ENCODE results near the gene JAG2.
A peak's percentile ranks its signal among the peaks of the same experiment; 100 is the strongest.

Gene JAG2

DNA sequence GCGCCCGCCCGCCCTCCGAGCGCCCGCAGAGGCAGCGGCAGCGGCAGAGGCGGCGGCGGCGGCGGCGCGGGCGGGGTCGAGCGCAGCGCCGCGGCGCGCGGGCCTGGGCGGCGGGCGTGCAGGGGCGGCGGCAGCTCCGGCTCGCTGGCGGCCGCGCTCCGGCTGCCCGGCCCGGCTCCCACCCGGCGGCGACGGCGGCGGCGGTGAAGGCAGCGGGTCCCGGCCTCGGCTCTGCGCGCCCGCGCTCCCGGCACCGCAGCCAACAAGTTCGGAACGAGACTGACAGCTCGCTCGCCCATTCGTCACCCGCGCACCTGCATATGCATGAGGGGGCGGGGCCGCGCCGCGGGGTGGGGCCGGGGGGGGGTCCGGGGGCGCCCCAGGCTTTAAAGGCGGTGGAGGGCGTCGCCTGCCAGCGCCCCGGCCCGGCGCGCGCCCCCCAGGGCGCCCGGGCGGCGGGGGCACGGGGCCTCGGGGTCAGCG, at the start of gene JAG2:
Gene JAG2, minus strand, starts transcription at position 281 of the 483 bp plus-strand sequence. CDS start 356 bp downstream, outside the sequence.
- Histone ChIP-seq H3K4me3 (ENCODE audit: low read depth, low read length, poor library complexity, severe bottlenecking) (peak within 1 kb of the TSS; percentile 59), H3K9me2 (ENCODE audit: low read depth, low read length) (no peaks in the 10 kb centered on the region), H2AFZ (ENCODE audit: low read length) (no peak within 1 kb of the TSS), H3K79me2 (ENCODE audit: insufficient read depth, low read length) (no peaks in the 10 kb centered on the region), H3K9ac (ENCODE audit: low read length) (peak within 1 kb of the TSS; percentile 23; the same call in 1 of the 2 replicates), H3F3A (ENCODE audit: insufficient read depth, low read length) (no peaks in the 10 kb centered on the region), H4K20me1 (ENCODE audit: insufficient read depth, low read length) (no peaks in the 10 kb centered on the region), H3K27ac (ENCODE audit: low read depth, low read length, poor library complexity, severe bottlenecking) (no peak within 1 kb of the TSS), H3K36me3 (ENCODE audit: insufficient read depth, low read length) (no peaks in the 10 kb centered on the region), H3K27me3 (ENCODE audit: insufficient read depth, low read length) (peaks cover 10% of the 10 kb centered on the region; the same call in 1 of the 2 replicates), H3K4me2 (ENCODE audit: low read length) (peak within 1 kb of the TSS; percentile 77), H3K4me1 (ENCODE audit: insufficient read depth, low read length, severe bottlenecking) (peaks cover 11% of the 10 kb centered on the region), H3K9me3 (ENCODE audit: low read length) (no peaks in the 10 kb centered on the region)
- no peak for TF ChIP-seq EZH2 (IDR thresholded peaks at IDR 0.05; ENCODE audit: borderline replicate concordance, low read length)
- TF ChIP-seq, protein P1, sequence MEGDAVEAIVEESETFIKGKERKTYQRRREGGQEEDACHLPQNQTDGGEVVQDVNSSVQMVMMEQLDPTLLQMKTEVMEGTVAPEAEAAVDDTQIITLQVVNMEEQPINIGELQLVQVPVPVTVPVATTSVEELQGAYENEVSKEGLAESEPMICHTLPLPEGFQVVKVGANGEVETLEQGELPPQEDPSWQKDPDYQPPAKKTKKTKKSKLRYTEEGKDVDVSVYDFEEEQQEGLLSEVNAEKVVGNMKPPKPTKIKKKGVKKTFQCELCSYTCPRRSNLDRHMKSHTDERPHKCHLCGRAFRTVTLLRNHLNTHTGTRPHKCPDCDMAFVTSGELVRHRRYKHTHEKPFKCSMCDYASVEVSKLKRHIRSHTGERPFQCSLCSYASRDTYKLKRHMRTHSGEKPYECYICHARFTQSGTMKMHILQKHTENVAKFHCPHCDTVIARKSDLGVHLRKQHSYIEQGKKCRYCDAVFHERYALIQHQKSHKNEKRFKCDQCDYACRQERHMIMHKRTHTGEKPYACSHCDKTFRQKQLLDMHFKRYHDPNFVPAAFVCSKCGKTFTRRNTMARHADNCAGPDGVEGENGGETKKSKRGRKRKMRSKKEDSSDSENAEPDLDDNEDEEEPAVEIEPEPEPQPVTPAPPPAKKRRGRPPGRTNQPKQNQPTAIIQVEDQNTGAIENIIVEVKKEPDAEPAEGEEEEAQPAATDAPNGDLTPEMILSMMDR (IDR thresholded peaks at IDR 0.05; ENCODE audit: low read length) = no peak

DNA sequence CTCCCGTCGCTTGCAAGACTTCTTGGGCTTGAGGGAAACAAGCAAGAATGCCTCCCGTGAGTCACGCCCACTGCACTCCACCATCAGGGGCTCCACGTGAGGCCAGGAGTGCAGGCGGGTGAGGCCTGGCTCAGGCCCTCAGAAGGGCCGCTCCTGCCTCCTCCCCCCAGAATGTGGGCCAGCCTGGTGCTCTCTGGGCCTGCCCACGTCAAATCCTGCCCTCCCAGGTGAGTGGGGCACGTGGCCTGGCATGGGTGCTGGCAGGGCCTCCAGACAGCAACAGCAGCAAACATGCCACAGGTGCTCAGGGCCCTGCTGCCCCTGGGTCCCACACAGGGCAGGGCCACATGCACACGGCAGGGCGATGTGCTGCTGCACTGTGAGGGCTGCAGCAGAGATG, 49.2 kb upstream of the JAG2 start:
- Histone ChIP-seq H3K9me3 (ENCODE audit: low read length) (no peaks in the 10 kb centered on the region), H4K20me1 (ENCODE audit: insufficient read depth, low read length) (no peaks in the 10 kb centered on the region), H3K4me1 (ENCODE audit: insufficient read depth, low read length, severe bottlenecking) (peaks cover under 1% of the 10 kb centered on the region), H2AFZ (ENCODE audit: low read length) (no peak overlapping the region), H3K4me2 (ENCODE audit: low read length) (no peak overlapping the region), H3K9me2 (ENCODE audit: low read depth, low read length) (no peaks in the 10 kb centered on the region), H3K27me3 (ENCODE audit: insufficient read depth, low read length) (no peaks in the 10 kb centered on the region), H3K27ac (ENCODE audit: low read depth, low read length, poor library complexity, severe bottlenecking) (no peak overlapping the region), H3F3A (ENCODE audit: insufficient read depth, low read length) (no peaks in the 10 kb centered on the region), H3K4me3 (ENCODE audit: low read depth, low read length, poor library complexity, severe bottlenecking) (no peak overlapping the region), H3K79me2 (ENCODE audit: insufficient read depth, low read length) (no peaks in the 10 kb centered on the region), H3K36me3 (ENCODE audit: insufficient read depth, low read length) (no peaks in the 10 kb centered on the region; the same call in 1 of the 2 replicates), H3K9ac (ENCODE audit: low read length) (no peak overlapping the region)
- TF ChIP-seq, protein P1 (IDR thresholded peaks at IDR 0.05; ENCODE audit: low read length) = no peak
- no peak for TF ChIP-seq EZH2 (IDR thresholded peaks at IDR 0.05; ENCODE audit: borderline replicate concordance, low read length)

DNA sequence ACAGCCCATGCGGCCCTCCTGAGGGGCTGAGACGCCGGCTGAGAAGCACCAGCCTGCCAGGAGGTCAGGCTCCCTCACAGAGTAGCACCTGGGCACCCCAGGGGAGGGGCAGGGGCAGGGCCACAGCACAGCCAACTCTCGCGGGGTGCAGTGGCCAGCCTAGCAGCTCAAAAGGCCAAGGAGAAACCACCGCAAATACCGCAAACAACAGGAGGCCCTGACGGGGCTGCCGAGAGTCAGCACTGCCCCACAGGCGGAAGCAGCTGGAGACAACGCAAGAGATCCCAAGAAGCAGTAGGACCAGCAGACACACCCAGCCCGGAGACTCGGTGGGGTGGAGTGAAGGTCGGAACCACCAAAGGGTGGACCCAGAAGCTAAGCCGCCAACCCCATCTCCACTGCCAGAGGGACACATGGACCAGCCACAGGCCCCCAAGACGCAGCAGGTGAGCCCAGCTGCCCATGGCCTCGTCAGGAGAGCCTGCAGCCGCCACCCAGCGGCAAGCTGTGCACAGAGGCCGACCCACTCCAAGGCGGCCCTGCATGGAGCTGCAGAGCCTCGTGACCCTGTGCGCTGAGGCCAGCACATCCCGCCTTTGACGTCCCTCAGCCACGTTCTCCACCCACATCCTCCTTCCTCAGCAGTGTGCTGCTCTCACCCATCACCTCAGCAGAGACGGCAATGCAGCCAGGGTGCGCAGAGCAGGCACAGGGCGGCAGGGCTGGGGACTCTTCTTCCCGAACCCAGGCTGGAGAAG, 48.1 kb upstream of the JAG2 start:
- Histone ChIP-seq H3K27me3 (ENCODE audit: insufficient read depth, low read length) (no peaks in the 10 kb centered on the region), H4K20me1 (ENCODE audit: insufficient read depth, low read length) (no peaks in the 10 kb centered on the region), H3K79me2 (ENCODE audit: insufficient read depth, low read length) (no peaks in the 10 kb centered on the region), H3K9me3 (ENCODE audit: low read length) (no peaks in the 10 kb centered on the region), H3K4me2 (ENCODE audit: low read length) (no peak overlapping the region), H3K36me3 (ENCODE audit: insufficient read depth, low read length) (no peaks in the 10 kb centered on the region; the same call in 1 of the 2 replicates), H3K9me2 (ENCODE audit: low read depth, low read length) (no peaks in the 10 kb centered on the region), H3K27ac (ENCODE audit: low read depth, low read length, poor library complexity, severe bottlenecking) (no peak overlapping the region), H3K9ac (ENCODE audit: low read length) (no peak overlapping the region), H3F3A (ENCODE audit: insufficient read depth, low read length) (no peaks in the 10 kb centered on the region), H2AFZ (ENCODE audit: low read length) (no peak overlapping the region), H3K4me1 (ENCODE audit: insufficient read depth, low read length, severe bottlenecking) (no peaks in the 10 kb centered on the region), H3K4me3 (ENCODE audit: low read depth, low read length, poor library complexity, severe bottlenecking) (no peak overlapping the region)
- no peak for TF ChIP-seq EZH2 (IDR thresholded peaks at IDR 0.05; ENCODE audit: borderline replicate concordance, low read length)
- TF ChIP-seq, protein P1 (IDR thresholded peaks at IDR 0.05; ENCODE audit: low read length) = no peak
